Transverse colon (tissue), 4 donors: ENCODE data around the gene SNX11.

Experiments
- CTCF ChIP-seq, 5 experiments: fragments of 200-600 bp in 3 of 5; fragments of 450-650 bp in 2 of 5; sonication (generic) in 3 of 5; IDR thresholded peaks; 1 replicate in 2 of 5; 2 replicates in 3 of 5; pipeline ENCODE4 v1.5.1; 2016 to 2017; ENCODE audit warnings: antibody characterized with exemption in 5 of 5, inconsistent platforms in 3 of 5, mild to moderate bottlenecking in 2 of 5, moderate library complexity in 1 of 5
- EP300 ChIP-seq: sonication (generic); formaldehyde crosslinking; IDR thresholded peaks from one replicate; pipeline ENCODE4 v1.6.1; 2017; ENCODE audit warnings: antibody characterized with exemption, low read depth
- POLR2A ChIP-seq: fragments of 450-650 bp; IDR thresholded peaks from one replicate; pipeline ENCODE4 v1.6.1; 2016; ENCODE audit warnings: antibody characterized with exemption, mild to moderate bottlenecking, moderate library complexity
- POLR2AphosphoS5 ChIP-seq, 3 donors: sonication (generic); formaldehyde crosslinking; IDR thresholded peaks; one replicate each; pipeline ENCODE4 v1.6.1; 2016; ENCODE audit warnings: antibody characterized with exemption in 3 of 3

- TF ChIP-seq POLR2A (no peak), CTCF (IDR thresholded peaks at IDR 0.05) (no peak), EP300 (no peak), POLR2AphosphoS5 (IDR thresholded peaks at IDR 0.05) (no peak)
Observed at GRCh38 chr17:48058393-48059124, 49.0 kb upstream of the SNX11 start.
